Ishikawa (cell line): ENCODE data around the gene IL1RL2.

Source experiments
- CEBPB ChIP-seq: IDR thresholded peaks from 2 replicates; pipeline ENCODE4 v1.6.1; 2012
- CREB1 ChIP-seq: IDR thresholded peaks from 2 replicates; pipeline ENCODE4 v1.6.1; 2012; ENCODE audit warnings: low read depth
- EGR1 ChIP-seq: IDR thresholded peaks from 2 replicates; pipeline ENCODE4 v1.6.1; 2012
- EP300 ChIP-seq: IDR thresholded peaks from 2 replicates; pipeline ENCODE4 v1.6.1; 2012; ENCODE audit warnings: borderline replicate concordance
- TAF1 ChIP-seq: IDR thresholded peaks from 2 replicates; pipeline ENCODE4 v1.6.1; 2012; ENCODE audit warnings: low read depth, mild to moderate bottlenecking
- TEAD4 ChIP-seq: IDR thresholded peaks from 2 replicates; pipeline ENCODE4 v1.6.1; 2012
- YY1 ChIP-seq: IDR thresholded peaks from 2 replicates; pipeline ENCODE4 v1.6.1; 2012; ENCODE audit warnings: low read depth
- TF ChIP-seq, protein P1 (sequence below): IDR thresholded peaks from 2 replicates; pipeline ENCODE4 v1.6.1; 2012; ENCODE audit warnings: low read depth, mild to moderate bottlenecking
- TF ChIP-seq, protein P2 (sequence below): IDR thresholded peaks from 2 replicates; pipeline ENCODE4 v1.6.1; 2012
- TF ChIP-seq, protein P3 (sequence below): IDR thresholded peaks from 2 replicates; pipeline ENCODE4 v1.6.1; 2012

DNA sequence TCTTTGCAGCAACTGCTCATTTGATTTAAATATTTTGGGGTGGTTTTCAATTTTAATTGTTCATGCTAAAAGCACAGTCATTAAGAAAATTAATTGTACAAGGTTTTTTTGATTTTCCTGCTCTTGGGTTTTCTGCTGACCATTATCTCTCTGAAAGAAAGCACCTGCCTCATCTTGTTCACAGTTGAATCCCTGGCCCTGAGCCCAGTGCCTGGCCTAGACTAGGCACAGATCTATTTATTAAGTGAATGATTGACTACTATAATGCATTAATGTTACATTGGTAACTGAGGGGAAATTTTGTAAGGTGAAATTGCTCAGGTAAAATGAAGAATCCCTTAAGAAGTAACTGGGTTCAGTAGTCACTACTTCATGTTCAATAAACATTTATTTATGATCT is 22.0 kb downstream of the IL1RL2 start:
- TF ChIP-seq, protein P1, sequence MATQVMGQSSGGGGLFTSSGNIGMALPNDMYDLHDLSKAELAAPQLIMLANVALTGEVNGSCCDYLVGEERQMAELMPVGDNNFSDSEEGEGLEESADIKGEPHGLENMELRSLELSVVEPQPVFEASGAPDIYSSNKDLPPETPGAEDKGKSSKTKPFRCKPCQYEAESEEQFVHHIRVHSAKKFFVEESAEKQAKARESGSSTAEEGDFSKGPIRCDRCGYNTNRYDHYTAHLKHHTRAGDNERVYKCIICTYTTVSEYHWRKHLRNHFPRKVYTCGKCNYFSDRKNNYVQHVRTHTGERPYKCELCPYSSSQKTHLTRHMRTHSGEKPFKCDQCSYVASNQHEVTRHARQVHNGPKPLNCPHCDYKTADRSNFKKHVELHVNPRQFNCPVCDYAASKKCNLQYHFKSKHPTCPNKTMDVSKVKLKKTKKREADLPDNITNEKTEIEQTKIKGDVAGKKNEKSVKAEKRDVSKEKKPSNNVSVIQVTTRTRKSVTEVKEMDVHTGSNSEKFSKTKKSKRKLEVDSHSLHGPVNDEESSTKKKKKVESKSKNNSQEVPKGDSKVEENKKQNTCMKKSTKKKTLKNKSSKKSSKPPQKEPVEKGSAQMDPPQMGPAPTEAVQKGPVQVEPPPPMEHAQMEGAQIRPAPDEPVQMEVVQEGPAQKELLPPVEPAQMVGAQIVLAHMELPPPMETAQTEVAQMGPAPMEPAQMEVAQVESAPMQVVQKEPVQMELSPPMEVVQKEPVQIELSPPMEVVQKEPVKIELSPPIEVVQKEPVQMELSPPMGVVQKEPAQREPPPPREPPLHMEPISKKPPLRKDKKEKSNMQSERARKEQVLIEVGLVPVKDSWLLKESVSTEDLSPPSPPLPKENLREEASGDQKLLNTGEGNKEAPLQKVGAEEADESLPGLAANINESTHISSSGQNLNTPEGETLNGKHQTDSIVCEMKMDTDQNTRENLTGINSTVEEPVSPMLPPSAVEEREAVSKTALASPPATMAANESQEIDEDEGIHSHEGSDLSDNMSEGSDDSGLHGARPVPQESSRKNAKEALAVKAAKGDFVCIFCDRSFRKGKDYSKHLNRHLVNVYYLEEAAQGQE, result no peak
- TF ChIP-seq, protein P2, sequence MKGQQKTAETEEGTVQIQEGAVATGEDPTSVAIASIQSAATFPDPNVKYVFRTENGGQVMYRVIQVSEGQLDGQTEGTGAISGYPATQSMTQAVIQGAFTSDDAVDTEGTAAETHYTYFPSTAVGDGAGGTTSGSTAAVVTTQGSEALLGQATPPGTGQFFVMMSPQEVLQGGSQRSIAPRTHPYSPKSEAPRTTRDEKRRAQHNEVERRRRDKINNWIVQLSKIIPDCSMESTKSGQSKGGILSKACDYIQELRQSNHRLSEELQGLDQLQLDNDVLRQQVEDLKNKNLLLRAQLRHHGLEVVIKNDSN, result no peak
- no peak for TF ChIP-seq TEAD4
- TF ChIP-seq EGR1, result no peak
- TF ChIP-seq, protein P3, sequence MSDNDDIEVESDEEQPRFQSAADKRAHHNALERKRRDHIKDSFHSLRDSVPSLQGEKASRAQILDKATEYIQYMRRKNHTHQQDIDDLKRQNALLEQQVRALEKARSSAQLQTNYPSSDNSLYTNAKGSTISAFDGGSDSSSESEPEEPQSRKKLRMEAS, result no peak
- TF ChIP-seq CEBPB, result no peak
- no peak for TF ChIP-seq CREB1
- TF ChIP-seq EP300, result no peak
- TF ChIP-seq YY1, result no peak
- no peak for TF ChIP-seq TAF1
